Ecto neural progenitor cell (in vitro differentiated cells): ENCODE measurements around the gene SERTAD2.
A peak's percentile ranks its signal among the peaks of the same experiment; 100 is the strongest.

Experiments used
- DNase-seq: peaks from one replicate; pipeline ENCODE4 v3.0.0-alpha.2; 2018; ENCODE audit warnings: low spot score

The SERTAD2 gene

GRCh38 chr2:64627860-64628841, 25.6 kb downstream of the SERTAD2 start:
- DNase-seq: no peak

GRCh38 chr2:64626963-64627760, 26.6 kb downstream of the SERTAD2 start:
- DNase-seq: peak; percentile 79

GRCh38 chr2:64626146-64626809, 27.4 kb downstream of the SERTAD2 start:
- peak; percentile 34 for DNase-seq

GRCh38 chr2:64625299-64626145, 28.2 kb downstream of the SERTAD2 start:
- peak; percentile 49 for DNase-seq

- peak; percentile 38 for DNase-seq
Measured at GRCh38 chr2:64624862-64625261, 28.9 kb downstream of the SERTAD2 start.

DNA sequence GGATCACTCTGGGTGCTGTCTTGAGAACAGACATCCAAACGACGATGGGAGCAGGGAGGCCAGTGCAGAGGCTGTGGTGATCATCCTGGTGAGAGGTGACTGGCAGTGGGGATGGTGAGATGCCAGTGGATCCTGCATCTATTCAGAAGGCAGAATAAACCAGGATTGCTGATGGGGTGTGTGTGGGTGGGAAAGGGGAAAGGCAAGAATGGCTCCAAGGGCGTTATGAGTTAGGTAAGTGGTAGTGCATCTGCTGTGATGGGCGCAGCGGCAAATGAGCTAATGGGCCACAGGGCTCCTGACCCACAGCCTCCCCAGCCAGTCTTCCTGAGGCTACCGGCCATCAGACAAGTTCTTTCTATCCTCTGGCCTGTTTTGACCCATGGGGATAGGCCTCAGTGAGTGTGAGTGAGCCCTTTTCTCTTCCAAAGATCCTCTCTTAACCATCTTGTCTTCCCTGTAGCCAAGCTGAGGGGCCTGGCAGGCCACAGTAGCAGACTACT, 29.6 kb downstream of the SERTAD2 start:
- DNase-seq: no peak

DNA sequence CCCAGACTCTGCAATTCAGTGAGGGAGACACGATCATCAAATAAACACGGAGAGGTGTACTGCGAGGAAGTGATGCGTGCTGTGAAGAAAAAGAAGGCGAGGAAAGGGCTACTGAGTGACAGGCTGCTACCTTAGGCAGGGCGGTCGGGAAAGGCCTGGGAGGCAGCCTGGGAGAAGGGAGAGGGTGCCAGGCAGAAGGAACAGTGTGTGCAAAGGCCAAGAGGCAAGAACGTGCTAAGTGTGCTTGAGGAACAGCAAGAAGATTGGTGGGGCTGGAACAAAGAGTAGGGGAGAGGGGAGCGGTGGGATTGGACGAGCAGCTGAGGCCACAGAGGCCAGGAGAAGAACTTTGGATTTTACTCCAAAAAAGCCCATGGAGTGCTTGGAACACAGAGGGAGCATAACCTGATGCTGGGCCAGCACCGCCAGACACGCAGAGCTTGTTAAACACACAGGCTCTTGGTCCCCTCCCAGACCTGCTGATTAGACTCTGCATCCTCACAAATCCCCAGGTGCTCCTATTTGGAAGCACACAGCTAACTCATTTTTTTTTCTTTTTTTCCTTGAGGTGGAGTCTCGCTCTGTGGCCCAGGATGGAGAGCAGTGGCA, 30.4 kb downstream of the SERTAD2 start:
- peak; percentile 41 for DNase-seq

GRCh38 chr2:64622443-64623241, 31.1 kb downstream of the SERTAD2 start:
- peak; percentile 53 for DNase-seq

GRCh38 chr2:64620661-64621060, 33.1 kb downstream of the SERTAD2 start:
- DNase-seq: no peak

- peak; percentile 81 for DNase-seq
Measured at GRCh38 chr2:64617631-64618151, 36.0 kb downstream of the SERTAD2 start.

DNA sequence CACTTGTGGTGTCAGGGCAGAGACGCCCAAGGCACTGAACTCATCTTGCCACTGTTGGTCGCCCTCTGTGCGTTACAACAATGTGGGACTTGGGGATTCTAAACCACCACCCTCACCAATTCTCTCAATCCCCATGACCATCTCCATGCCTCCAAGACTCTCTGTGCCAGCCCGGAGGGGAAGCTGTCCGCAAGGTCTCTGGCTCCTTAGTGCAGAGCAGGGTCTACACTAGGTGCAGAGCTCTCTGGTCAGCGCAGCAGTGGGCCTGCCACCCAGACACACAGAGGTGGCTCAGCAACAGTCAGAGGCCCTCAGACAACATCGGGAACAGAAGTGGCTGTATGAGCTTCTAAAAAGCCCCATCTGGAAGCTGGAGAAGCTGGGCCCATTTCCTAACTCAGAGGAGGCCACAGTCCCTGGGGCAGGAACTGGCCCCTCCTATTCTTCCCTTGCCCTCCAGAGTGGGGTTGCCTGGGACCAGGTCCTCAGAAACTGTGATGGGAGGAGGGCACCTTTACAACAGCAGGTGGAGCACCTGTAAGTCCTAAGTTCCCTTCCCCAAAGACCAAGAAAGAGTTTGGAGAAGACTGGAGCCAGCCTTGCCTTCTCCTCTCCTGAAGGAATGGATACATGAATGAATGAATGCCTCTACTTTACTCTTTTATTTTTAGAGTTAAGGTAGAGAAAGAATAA, 37.7 kb downstream of the SERTAD2 start:
- DNase-seq: no peak

GRCh38 chr2:64615192-64615763, 38.4 kb downstream of the SERTAD2 start:
- DNase-seq: no peak

- no peak for DNase-seq
Measured at GRCh38 chr2:64613276-64613675, 40.4 kb downstream of the SERTAD2 start.

- DNase-seq: no peak
Measured at GRCh38 chr2:64612575-64613195, 41.0 kb downstream of the SERTAD2 start.

GRCh38 chr2:64610316-64610855, 43.3 kb downstream of the SERTAD2 start:
- no peak for DNase-seq

DNA sequence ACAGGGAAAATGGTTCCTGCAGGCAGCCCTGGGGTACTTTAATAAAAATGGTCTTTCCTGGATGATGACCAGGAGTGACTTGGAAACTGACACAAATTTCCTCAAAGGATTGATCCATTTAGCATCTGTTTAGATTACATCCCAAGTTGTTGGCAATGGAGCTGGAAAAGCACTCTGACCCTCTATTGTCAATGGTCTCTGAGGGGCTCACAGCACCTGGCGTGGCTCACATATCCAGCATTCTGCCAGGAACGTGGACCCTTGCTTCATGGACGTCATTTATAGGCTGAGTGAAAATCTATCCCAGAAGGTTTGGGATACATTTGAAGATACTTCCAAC, 43.8 kb downstream of the SERTAD2 start:
- DNase-seq: no peak

- peak; percentile 82 for DNase-seq
Measured at GRCh38 chr2:64609227-64609941, 44.3 kb downstream of the SERTAD2 start.
